HEK293 (cell line): ENCODE data around the gene CEMP1.

Experiments used
- CTCF ChIA-PET: fragments of 350-600 bp; formaldehyde crosslinking; extraction: SDS; loops from one replicate; lab custom pipeline; 2021; ENCODE audit warnings: antibody characterized with exemption; lab: Yijun Ruan, JAX
- POLR2A ChIA-PET: fragments of 300-600 bp; formaldehyde crosslinking; extraction: SDS; loops from one replicate; lab custom pipeline; 2020; ENCODE audit warnings: antibody characterized with exemption, inconsistent platforms; lab: Yijun Ruan, JAX
- H3K27ac ChIP-seq: fragments of 200-500 bp; sonication (Bioruptor generic); 2 replicates; pipeline ENCODE4 v1.5.1; 2014; ENCODE audit warnings: low read depth, low read length, control low read depth, inconsistent platforms; ENCODE audit errors: extremely low read depth
- H3K36me3 ChIP-seq, 2 experiments: fragments of 200-500 bp in 1 of 2; sonication (Bioruptor generic) in 1 of 2; 1 replicate in 1 of 2; 2 replicates in 1 of 2; pipeline ENCODE4 v1.5.1; 2014 to 2017; ENCODE audit warnings: inconsistent platforms in 2 of 2, low read length in 2 of 2; ENCODE audit not compliant: control insufficient read depth in 2 of 2, insufficient read depth in 1 of 2
- H3K4me1 ChIP-seq: fragments of 200-500 bp; sonication (Bioruptor generic); 2 replicates; pipeline ENCODE4 v1.5.1; 2014; ENCODE audit warnings: mild to moderate bottlenecking, low read length, inconsistent platforms; ENCODE audit not compliant: control insufficient read depth, insufficient read depth
- H3K4me3 ChIP-seq: 2 replicates; pipeline ENCODE4 v1.5.1; 2011; ENCODE audit warnings: low read depth, mild to moderate bottlenecking, control low read depth, low read length, moderate library complexity
- H3K9me3 ChIP-seq: fragments of 200-500 bp; sonication (Bioruptor generic); 2 replicates; pipeline ENCODE4 v1.5.1; 2014; ENCODE audit warnings: low read depth, low read length, inconsistent platforms; ENCODE audit not compliant: control insufficient read depth, insufficient read depth
- GLIS1 ChIP-seq: fragments of 450-650 bp; formaldehyde crosslinking; IDR thresholded peaks from 2 replicates; pipeline ENCODE4 v1.5.1; 2016; ENCODE audit warnings: missing biosample characterization, missing genetic modification characterization
- GLIS2 ChIP-seq: fragments of 450-650 bp; formaldehyde crosslinking; IDR thresholded peaks from 2 replicates; pipeline ENCODE4 v1.5.1; 2016; ENCODE audit warnings: missing biosample characterization, missing genetic modification characterization
- KLF7 ChIP-seq: fragments of 450-650 bp; formaldehyde crosslinking; IDR thresholded peaks from 2 replicates; pipeline ENCODE4 v1.5.1; 2016; ENCODE audit warnings: missing biosample characterization, missing genetic modification characterization, borderline replicate concordance
- MEIS1 ChIP-seq: sonication (generic); formaldehyde crosslinking; IDR thresholded peaks from 2 replicates; pipeline ENCODE4 v1.8.1; 2022; ENCODE audit warnings: missing genetic modification reagents, mild to moderate bottlenecking, borderline replicate concordance
- MZF1 ChIP-seq: fragments of 450-650 bp; formaldehyde crosslinking; IDR thresholded peaks from 2 replicates; pipeline ENCODE4 v1.5.1; 2017; ENCODE audit warnings: missing biosample characterization, missing genetic modification characterization, borderline replicate concordance
- PATZ1 ChIP-seq: fragments of 450-650 bp; formaldehyde crosslinking; IDR thresholded peaks from 2 replicates; pipeline ENCODE4 v1.5.1; 2016; ENCODE audit warnings: missing biosample characterization, missing genetic modification characterization
- PRDM6 ChIP-seq: fragments of 450-650 bp; formaldehyde crosslinking; IDR thresholded peaks from 2 replicates; pipeline ENCODE4 v1.5.1; 2017; ENCODE audit warnings: missing biosample characterization, missing genetic modification characterization
- TSHZ1 ChIP-seq: fragments of 450-650 bp; formaldehyde crosslinking; IDR thresholded peaks from 2 replicates; pipeline ENCODE4 v1.5.1; 2016; ENCODE audit warnings: missing biosample characterization, missing genetic modification characterization, borderline replicate concordance
- ZBTB1 ChIP-seq: fragments of 450-650 bp; formaldehyde crosslinking; IDR thresholded peaks from 2 replicates; pipeline ENCODE4 v1.5.1; 2016; ENCODE audit warnings: missing biosample characterization, missing genetic modification characterization
- ZBTB8A ChIP-seq: fragments of 450-650 bp; formaldehyde crosslinking; IDR thresholded peaks from 2 replicates; pipeline ENCODE4 v1.5.1; 2016; ENCODE audit warnings: missing biosample characterization, missing genetic modification characterization
- ZNF133 ChIP-seq: fragments of 450-650 bp; formaldehyde crosslinking; IDR thresholded peaks from 2 replicates; pipeline ENCODE4 v1.5.1; 2016; ENCODE audit warnings: missing biosample characterization, missing genetic modification characterization
- ZNF211 ChIP-seq: fragments of 450-650 bp; formaldehyde crosslinking; IDR thresholded peaks from 2 replicates; pipeline ENCODE4 v1.5.1; 2016; ENCODE audit warnings: low read depth, missing biosample characterization, missing genetic modification characterization
- ZNF341 ChIP-seq: fragments of 450-650 bp; formaldehyde crosslinking; IDR thresholded peaks from 2 replicates; pipeline ENCODE4; 2016; ENCODE audit warnings: low read depth, missing biosample characterization, missing genetic modification characterization
- ZNF561 ChIP-seq: fragments of 450-650 bp; IDR thresholded peaks from 2 replicates; pipeline ENCODE4 v1.5.1; 2018; ENCODE audit warnings: missing biosample characterization, missing genetic modification characterization, borderline replicate concordance
- ZNF629 ChIP-seq: fragments of 450-650 bp; formaldehyde crosslinking; IDR thresholded peaks from 2 replicates; pipeline ENCODE4 v1.5.1; 2017; ENCODE audit warnings: missing biosample characterization, missing genetic modification characterization
- ZNF645 ChIP-seq: fragments of 450-650 bp; formaldehyde crosslinking; IDR thresholded peaks from 2 replicates; pipeline ENCODE4; 2016; ENCODE audit warnings: missing biosample characterization, missing genetic modification characterization
- ZNF791 ChIP-seq: fragments of 450-650 bp; formaldehyde crosslinking; IDR thresholded peaks from 2 replicates; pipeline ENCODE4 v1.5.1; 2016; ENCODE audit warnings: missing biosample characterization, missing genetic modification characterization
- ZNF792 ChIP-seq: fragments of 450-650 bp; formaldehyde crosslinking; IDR thresholded peaks from 2 replicates; pipeline ENCODE4 v1.5.1; 2016; ENCODE audit warnings: missing biosample characterization, missing genetic modification characterization

The CEMP1 gene

GRCh38 chr16:2520097-2520783, 11.0 kb downstream of the CEMP1 start, which contains the start of gene AMDHD2 (continued):
- TF ChIP-seq PRDM6 (tag by site-specific recombination) (no peak), KLF7 (tag by site-specific recombination) (no peak), PATZ1 (tag by site-specific recombination) (no peak), ZNF211 (tag by site-specific recombination) (no peak), MEIS1 (CRISPR knock-in tag) (no peak), ZNF792 (tag by site-specific recombination) (no peak)

- CTCF ChIA-PET: interaction anchor here (0.6 kb wide), 1 partner anchor 304 kb away, joined by 3 read pairs; no protein-coding TSS in a partner anchor
- peak overlapping the region; percentile 20; the same call in 1 of the 2 replicates for H3K4me3 ChIP-seq
- POLR2A ChIA-PET: interaction anchor here (0.5 to 2.6 kb wide), 8 partner anchors 10 to 364 kb away, joined by 3 to 25 read pairs (median 3); partner anchors contain the start of genes CEMP1, ECI1, PDPK1 and TEDC2
- H3K4me1 ChIP-seq: peaks cover 3% of the 10 kb centered on the region
- TF ChIP-seq ZNF561 (tag by site-specific recombination) (no peak), TSHZ1 (no peak), MZF1 (tag by site-specific recombination) (no peak), ZBTB8A (tag by site-specific recombination) (0 out of 2 replicates have a peak, but pooled peaks have one; percentile 9), ZBTB1 (tag by site-specific recombination) (no peak), ZNF791 (tag by site-specific recombination) (no peak)
- peaks cover 0 to 62% of the 10 kb centered on the region in 2 experiments; a peak in 2 of 3 replicates for H3K36me3 ChIP-seq
- H3K9me3 ChIP-seq: no peaks in the 10 kb centered on the region
- peak overlapping the region; percentile 41; the same call in 1 of the 2 replicates for H3K27ac ChIP-seq
Observed at GRCh38 chr16:2519711-2520080, 11.5 kb downstream of the CEMP1 start.

- Histone ChIP-seq H3K36me3 (peaks cover 0 to 56% of the 10 kb centered on the region in 2 experiments; a peak in 2 of 3 replicates), H3K9me3 (no peaks in the 10 kb centered on the region), H3K4me3 (no peak overlapping the region), H3K27ac (no peak overlapping the region), H3K4me1 (peaks cover 3% of the 10 kb centered on the region)
- ChIA-PET CTCF (interaction anchor here (0.6 to 1.0 kb wide), 2 partner anchors 18 to 303 kb away, joined by 3 read pairs; no protein-coding TSS in a partner anchor), POLR2A (interaction anchor here (0.8 to 2.6 kb wide), 3 partner anchors 13 to 22 kb away, joined by 3 to 25 read pairs (median 8); partner anchors contain the start of genes CEMP1 and PDPK1)
- TF ChIP-seq ZNF629 (tag by site-specific recombination): no peak
- TF ChIP-seq GLIS1: 0 out of 2 replicates have a peak, but pooled peaks have one; percentile 28
- peak; percentile 77 for TF ChIP-seq ZNF341 (tag by site-specific recombination)
- no peak for TF ChIP-seq ZNF133 (tag by site-specific recombination)
- TF ChIP-seq GLIS2 (tag by site-specific recombination): peak; percentile 31; the same call in 1 of the 2 replicates
- TF ChIP-seq ZNF645 (tag by site-specific recombination): no peak
Observed at GRCh38 chr16:2518823-2519710, 12.1 kb downstream of the CEMP1 start.
